ENCODE results near the gene HMGXB3.

The HMGXB3 gene

GRCh38 chr5:150085950-150086715 is 85.6 kb downstream of the HMGXB3 start, which contains the start of gene CSF1R:
CSF1R (minus strand) TSS chr5:150086554; CDS start chr5:150086427, 127 bp downstream.
- no peak for DNase-seq (ENCODE audit: low read depth)

GRCh38 chr5:150092159-150092787 is 91.7 kb downstream of the HMGXB3 start:
- no peak for DNase-seq (ENCODE audit: low read depth)

- DNase-seq (ENCODE audit: low read depth) = no peak
These were observed 96.6 kb downstream of the HMGXB3 start for GRCh38 chr5:150097152-150097551.

GRCh38 chr5:150101023-150101422 is 100.5 kb downstream of the HMGXB3 start:
- DNase-seq (ENCODE audit: low read depth) = no peak
